ENCODE data around the gene EEF2K. TPM values are rescaled to one million over a fixed set of nuclear protein-coding genes. Genes with fewer than 3 reads are reported as not detected.
"Not testable (repeated sequence)": the region's sequence is repeated elsewhere in the genome, so short reads cannot be mapped to it uniquely, and the experiment has no call there.

EEF2K gene
- polyA plus RNA-seq, 4 donors = 2.4 to 23.5 (median 5.8) TPM

DNA sequence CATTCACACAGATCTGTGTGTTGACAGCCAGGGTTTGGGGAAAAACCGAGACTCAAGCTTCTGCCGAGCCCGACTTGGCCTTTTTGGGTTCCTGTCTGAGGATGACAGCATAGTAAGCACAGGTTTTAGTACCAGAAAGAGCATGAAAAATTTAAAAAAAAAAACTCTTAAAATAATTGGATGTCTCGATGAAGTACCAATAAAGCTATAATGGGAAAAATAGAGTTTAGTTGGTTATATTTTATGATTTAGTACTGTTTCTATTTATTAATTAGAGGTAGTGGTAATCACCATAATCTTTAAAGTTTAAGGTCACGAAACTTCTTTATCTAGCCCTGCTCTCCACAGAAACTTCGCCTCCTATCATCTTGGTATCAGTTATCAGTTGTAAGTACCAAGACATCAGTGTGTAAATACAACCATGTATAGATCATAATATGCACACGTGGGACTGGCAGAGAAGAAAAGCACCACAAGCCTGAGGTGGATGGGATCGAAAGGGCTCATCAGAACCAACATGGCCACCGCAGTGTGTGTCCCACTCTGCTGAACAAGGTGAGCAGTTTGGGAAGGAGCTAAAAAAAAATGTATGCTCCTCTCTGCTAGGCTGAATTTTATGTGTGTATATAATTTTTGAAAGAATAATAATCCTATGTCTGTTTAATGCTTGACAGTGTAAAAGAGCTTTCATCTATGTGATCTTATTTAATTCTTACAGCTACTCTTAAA, 14.4 kb upstream of the EEF2K start:
- H3K27me3 ChIP-seq (ENCODE audit: control insufficient read depth in 3 of 3, insufficient read depth in 3 of 3, low read length in 3 of 3) = no peaks in the 10 kb centered on the region
- peak overlapping the region; percentile 91 to 98 (median 97) for H3K27ac ChIP-seq (ENCODE audit: low read depth in 1 of 3, low read length in 2 of 3)
- FAIRE-seq = no peak
- peak; percentile 40 to 71 for DNase-seq
- H3K4me3 ChIP-seq (ENCODE audit: low read depth in 1 of 3, low read length in 3 of 3) = peak overlapping the region in 2 of 3 donors; percentile 47 to 50
- H3K4me1 ChIP-seq (ENCODE audit: control insufficient read depth in 3 of 3, insufficient read depth in 2 of 3, low read depth in 1 of 3, low read length in 2 of 3) = peaks cover 8 to 23% (median 8%) of the 10 kb centered on the region in 3 donors
- 2 to 7% (median 5%) methylated on average over 9 of the region's 9 CpGs for WGBS, 3 donors
- H3K36me3 ChIP-seq (ENCODE audit: control insufficient read depth in 3 of 3, insufficient read depth in 2 of 3, low read depth in 1 of 3, low read length in 3 of 3) = no peaks in the 10 kb centered on the region
- no peaks in the 10 kb centered on the region for H3K9me3 ChIP-seq (ENCODE audit: control insufficient read depth in 2 of 2, insufficient read depth in 1 of 2, low read depth in 1 of 2, low read length in 1 of 2)

DNA sequence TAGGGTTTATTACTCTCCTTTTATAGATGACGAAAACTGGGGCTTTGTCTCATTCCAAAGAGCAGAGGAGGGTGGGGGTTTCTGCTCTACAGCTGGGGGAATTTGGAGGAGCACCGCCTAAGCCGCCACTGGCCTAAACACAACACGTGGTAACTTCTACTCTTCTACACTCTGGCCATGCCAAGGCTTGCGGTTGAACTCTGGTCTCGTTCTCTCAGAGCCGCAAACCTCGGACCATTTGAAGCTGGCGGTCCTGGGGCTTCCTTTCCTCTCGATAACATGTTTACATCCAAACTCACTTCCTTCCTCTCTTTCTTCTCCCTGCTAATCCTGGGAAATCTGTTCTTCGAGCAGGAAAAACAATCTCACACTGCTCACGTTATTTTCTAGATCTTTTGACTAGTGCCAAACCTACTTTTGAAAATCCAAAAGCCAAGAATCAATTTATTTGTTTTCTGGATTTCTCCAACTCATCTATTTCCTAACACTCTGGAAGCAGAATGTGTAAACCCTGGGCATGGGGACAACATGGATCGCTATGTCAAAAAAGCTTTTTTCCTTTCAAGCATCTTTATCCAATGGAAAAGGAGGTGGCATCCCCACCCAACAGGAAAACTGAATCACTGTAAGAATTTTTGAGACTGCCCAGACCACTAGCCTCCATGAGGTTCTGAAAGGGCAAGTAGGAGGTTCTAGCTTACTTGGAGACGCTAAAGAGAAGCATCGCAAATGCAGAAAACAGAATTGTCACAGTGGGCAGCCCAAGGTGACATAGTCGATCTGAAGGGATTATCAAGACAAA, 13.6 kb upstream of the EEF2K start:
- Histone ChIP-seq H3K27me3 (ENCODE audit: control insufficient read depth in 3 of 3, insufficient read depth in 3 of 3, low read length in 3 of 3) (no peaks in the 10 kb centered on the region), H3K36me3 (ENCODE audit: control insufficient read depth in 3 of 3, insufficient read depth in 2 of 3, low read depth in 1 of 3, low read length in 3 of 3) (no peaks in the 10 kb centered on the region), H3K4me3 (ENCODE audit: low read depth in 1 of 3, low read length in 3 of 3) (peak overlapping the region in 1 of 3 donors; percentile 50), H3K9me3 (ENCODE audit: control insufficient read depth in 2 of 2, insufficient read depth in 1 of 2, low read depth in 1 of 2, low read length in 1 of 2) (no peaks in the 10 kb centered on the region), H3K27ac (ENCODE audit: low read depth in 1 of 3, low read length in 2 of 3) (peak overlapping the region; percentile 35 to 97 (median 95)), H3K4me1 (ENCODE audit: control insufficient read depth in 3 of 3, insufficient read depth in 2 of 3, low read depth in 1 of 3, low read length in 2 of 3) (peaks cover 8 to 23% (median 8%) of the 10 kb centered on the region in 3 donors)
- WGBS, 3 donors = 18 to 25% (median 23%) methylated on average over 16 of the region's 16 CpGs
- peak; percentile 75 to 77 for DNase-seq
- FAIRE-seq = no peak

DNA sequence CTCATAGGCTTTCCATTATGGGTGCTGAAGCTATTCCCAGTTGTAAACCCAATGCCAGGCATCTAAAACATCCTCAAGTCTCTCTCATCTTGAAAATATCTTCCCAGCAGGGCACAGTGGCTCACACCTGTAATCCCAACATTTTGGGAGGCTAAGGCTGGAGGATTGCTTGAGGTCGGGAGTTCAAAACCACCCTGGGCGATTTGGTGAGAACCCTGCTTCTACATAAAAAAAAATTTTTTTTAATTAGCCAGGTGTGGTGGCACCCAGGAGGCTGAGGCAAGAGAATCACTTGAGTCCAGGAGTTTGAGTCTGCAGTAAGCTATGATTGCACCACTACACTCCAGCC, 13.0 kb upstream of the EEF2K start:
- H3K4me1 ChIP-seq (ENCODE audit: control insufficient read depth in 3 of 3, insufficient read depth in 2 of 3, low read depth in 1 of 3, low read length in 2 of 3) = peaks cover 8 to 23% (median 8%) of the 10 kb centered on the region in 3 donors
- H3K4me3 ChIP-seq (ENCODE audit: low read depth in 1 of 3, low read length in 3 of 3) = no peak overlapping the region
- FAIRE-seq = no peak
- H3K36me3 ChIP-seq (ENCODE audit: control insufficient read depth in 3 of 3, insufficient read depth in 2 of 3, low read depth in 1 of 3, low read length in 3 of 3) = no peaks in the 10 kb centered on the region
- H3K27ac ChIP-seq (ENCODE audit: low read depth in 1 of 3, low read length in 2 of 3) = peak overlapping the region in 2 of 3 donors; percentile 95 to 97
- DNase-seq = no peak
- WGBS, 3 donors = 90 to 94% (median 92%) methylated on average over 2 of the region's 2 CpGs
- no peaks in the 10 kb centered on the region for H3K9me3 ChIP-seq (ENCODE audit: control insufficient read depth in 2 of 2, insufficient read depth in 1 of 2, low read depth in 1 of 2, low read length in 1 of 2)
- no peaks in the 10 kb centered on the region for H3K27me3 ChIP-seq (ENCODE audit: control insufficient read depth in 3 of 3, insufficient read depth in 3 of 3, low read length in 3 of 3)

DNA sequence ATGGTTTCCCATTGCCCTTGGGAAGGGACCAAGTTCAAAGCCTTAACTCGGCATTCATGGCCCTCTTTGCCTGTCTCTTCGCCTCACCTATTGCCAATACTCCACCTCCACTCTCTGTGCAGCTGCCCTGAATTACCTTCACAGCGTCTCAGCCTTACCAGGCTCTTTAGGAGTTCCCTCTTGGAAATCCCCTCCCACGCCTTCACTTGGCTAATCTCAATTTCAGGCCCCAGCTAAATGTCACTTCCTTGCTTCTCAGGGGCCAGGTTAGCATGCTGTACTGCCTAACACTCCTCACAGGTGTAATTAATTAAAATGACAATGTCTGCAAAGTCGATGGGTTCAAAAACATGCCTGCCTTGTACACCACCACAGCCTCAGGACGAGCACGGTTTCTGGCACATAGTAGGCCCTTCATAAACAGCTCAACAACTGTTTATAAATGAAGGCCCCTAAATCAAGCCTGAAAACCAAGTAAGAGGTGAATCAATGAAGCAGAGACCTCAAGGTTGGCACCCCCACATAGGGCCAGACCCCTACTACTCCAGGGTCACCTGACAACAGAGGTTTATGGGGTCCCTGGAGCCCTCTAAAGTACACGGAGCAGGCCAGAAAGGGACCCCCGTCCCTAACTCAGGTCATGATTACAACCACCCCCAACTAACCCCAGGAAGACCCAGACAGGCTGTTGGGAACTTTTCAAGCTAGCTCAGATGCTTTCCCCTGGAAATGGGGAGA, 11.2 kb upstream of the EEF2K start:
- Histone ChIP-seq H3K4me1 (ENCODE audit: control insufficient read depth in 3 of 3, insufficient read depth in 2 of 3, low read depth in 1 of 3, low read length in 2 of 3) (peaks cover 0 to 9% (median 6%) of the 10 kb centered on the region in 3 donors), H3K36me3 (ENCODE audit: control insufficient read depth in 3 of 3, insufficient read depth in 2 of 3, low read depth in 1 of 3, low read length in 3 of 3) (no peaks in the 10 kb centered on the region), H3K27me3 (ENCODE audit: control insufficient read depth in 3 of 3, insufficient read depth in 3 of 3, low read length in 3 of 3) (no peaks in the 10 kb centered on the region), H3K4me3 (ENCODE audit: low read depth in 1 of 3, low read length in 3 of 3) (no peak overlapping the region), H3K9me3 (ENCODE audit: control insufficient read depth in 2 of 2, insufficient read depth in 1 of 2, low read depth in 1 of 2, low read length in 1 of 2) (no peaks in the 10 kb centered on the region), H3K27ac (ENCODE audit: low read depth in 1 of 3, low read length in 2 of 3) (peak overlapping the region in 1 of 3 donors; percentile 41)
- FAIRE-seq = no peak
- 61 to 77% (median 64%) methylated on average over 9 of the region's 9 CpGs for WGBS, 3 donors
- DNase-seq = no peak

DNA sequence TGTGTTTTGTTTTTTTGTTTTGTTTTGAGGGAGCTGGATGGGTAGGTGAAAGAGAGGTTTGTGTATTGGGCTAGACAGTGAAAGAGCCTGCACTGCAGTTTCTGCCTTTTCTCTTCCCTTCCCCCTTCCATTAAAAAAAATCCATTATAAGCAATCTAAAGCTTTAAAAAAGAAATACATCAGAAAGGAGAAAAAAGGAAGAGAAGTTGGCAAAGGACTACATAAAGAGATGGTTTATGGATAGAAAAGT, 10.7 kb upstream of the EEF2K start:
- no peak for FAIRE-seq
- Histone ChIP-seq H3K27ac (ENCODE audit: low read depth in 1 of 3, low read length in 2 of 3) (peak overlapping the region in 1 of 3 donors; percentile 41), H3K4me1 (ENCODE audit: control insufficient read depth in 3 of 3, insufficient read depth in 2 of 3, low read depth in 1 of 3, low read length in 2 of 3) (peaks cover 0 to 9% (median 6%) of the 10 kb centered on the region in 3 donors), H3K4me3 (ENCODE audit: low read depth in 1 of 3, low read length in 3 of 3) (no peak overlapping the region), H3K27me3 (ENCODE audit: control insufficient read depth in 3 of 3, insufficient read depth in 3 of 3, low read length in 3 of 3) (no peaks in the 10 kb centered on the region), H3K36me3 (ENCODE audit: control insufficient read depth in 3 of 3, insufficient read depth in 2 of 3, low read depth in 1 of 3, low read length in 3 of 3) (no peaks in the 10 kb centered on the region), H3K9me3 (ENCODE audit: control insufficient read depth in 2 of 2, insufficient read depth in 1 of 2, low read depth in 1 of 2, low read length in 1 of 2) (no peaks in the 10 kb centered on the region)
- DNase-seq = no peak

DNA sequence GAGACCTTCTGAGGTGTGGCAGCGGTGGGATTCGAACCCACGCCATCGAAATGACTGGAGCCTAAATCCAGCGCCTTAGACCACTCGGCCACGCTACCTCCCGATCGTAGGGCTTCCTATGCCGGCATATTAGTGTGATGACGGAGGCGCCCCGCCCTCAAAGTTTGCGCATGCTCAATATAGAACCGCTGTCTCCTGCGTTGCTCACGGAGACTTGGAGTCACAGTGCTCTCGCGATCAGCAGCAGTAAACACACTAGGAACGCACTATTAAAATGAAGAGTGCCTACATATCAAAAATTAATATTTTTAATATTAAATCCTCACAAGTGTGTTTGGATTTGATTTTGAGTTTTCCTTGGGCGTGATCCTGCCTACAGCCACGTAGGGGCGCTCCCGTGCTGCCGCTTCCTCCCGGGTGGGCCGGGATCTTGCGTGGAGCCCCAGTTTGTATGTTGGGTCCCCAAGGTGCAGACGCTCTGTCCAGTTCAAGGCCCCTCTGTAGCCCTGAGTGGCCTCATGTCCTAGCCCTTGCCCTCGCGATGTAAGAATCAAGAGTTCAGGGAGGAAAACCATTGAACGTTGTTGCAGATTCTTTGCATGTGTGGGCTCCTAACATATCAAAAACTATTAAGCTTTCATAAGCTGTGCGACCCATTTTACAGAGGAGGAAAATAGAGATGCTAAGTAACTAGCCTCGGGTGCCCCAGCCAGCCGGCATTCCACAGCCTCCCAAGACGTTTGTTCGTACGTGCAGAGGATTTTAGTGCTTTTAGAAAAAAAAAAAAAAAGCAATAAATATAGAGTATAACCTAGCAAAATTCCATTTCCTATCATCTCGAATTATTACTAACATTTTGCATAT, 10.2 kb upstream of the EEF2K start:
- Histone ChIP-seq H3K9me3 (ENCODE audit: control insufficient read depth in 2 of 2, insufficient read depth in 1 of 2, low read depth in 1 of 2, low read length in 1 of 2) (no peaks in the 10 kb centered on the region), H3K4me1 (ENCODE audit: control insufficient read depth in 3 of 3, insufficient read depth in 2 of 3, low read depth in 1 of 3, low read length in 2 of 3) (peaks cover 0 to 9% (median 6%) of the 10 kb centered on the region in 3 donors), H3K27ac (ENCODE audit: low read depth in 1 of 3, low read length in 2 of 3) (peak overlapping the region in 2 of 3 donors; percentile 39 to 47), H3K4me3 (ENCODE audit: low read depth in 1 of 3, low read length in 3 of 3) (peak overlapping the region; percentile 21 to 49 (median 46)), H3K27me3 (ENCODE audit: control insufficient read depth in 3 of 3, insufficient read depth in 3 of 3, low read length in 3 of 3) (no peaks in the 10 kb centered on the region), H3K36me3 (ENCODE audit: control insufficient read depth in 3 of 3, insufficient read depth in 2 of 3, low read depth in 1 of 3, low read length in 3 of 3) (no peaks in the 10 kb centered on the region)
- WGBS, 3 donors = 0 to 2% (median 0%) methylated on average over 39 of the region's 39 CpGs
- DNase-seq (peak; percentile 89 to 95), FAIRE-seq (no peak)

DNA sequence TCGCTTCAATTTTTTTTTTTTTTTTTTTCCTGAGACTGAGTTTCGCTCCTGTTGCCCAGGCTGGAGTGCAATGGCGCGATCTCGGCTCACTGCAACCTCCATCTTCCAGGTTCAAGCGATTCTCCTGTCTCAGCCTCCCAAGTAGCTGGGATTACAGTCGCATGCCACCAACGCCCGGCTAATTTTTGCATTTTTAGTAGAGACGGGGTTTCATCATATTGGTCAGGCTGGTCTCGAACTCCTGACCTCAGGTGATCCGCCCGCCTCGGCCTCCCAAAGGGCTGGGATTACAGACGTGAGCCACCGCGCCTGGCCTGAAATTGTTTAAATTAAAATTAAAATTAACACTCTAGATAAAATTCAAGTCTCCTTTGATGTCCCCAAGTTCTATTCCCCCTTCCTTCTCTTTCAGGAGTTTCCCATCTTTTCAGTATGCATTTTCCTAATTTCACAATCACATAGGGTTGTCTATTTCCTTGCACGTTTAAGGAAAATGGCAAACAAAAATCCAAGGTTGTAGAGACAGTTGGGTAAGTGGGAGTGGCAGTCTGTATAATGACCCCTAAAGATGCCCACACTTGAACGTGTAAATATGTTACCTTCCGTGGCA, 9.4 kb upstream of the EEF2K start:
- not testable (repeated sequence) for H3K36me3 ChIP-seq (ENCODE audit: control insufficient read depth in 3 of 3, insufficient read depth in 2 of 3, low read depth in 1 of 3, low read length in 3 of 3); H3K4me1 ChIP-seq (ENCODE audit: control insufficient read depth in 3 of 3, insufficient read depth in 2 of 3, low read depth in 1 of 3, low read length in 2 of 3); H3K27ac ChIP-seq (ENCODE audit: low read depth in 1 of 3, low read length in 2 of 3); H3K27me3 ChIP-seq (ENCODE audit: control insufficient read depth in 3 of 3, insufficient read depth in 3 of 3, low read length in 3 of 3); FAIRE-seq; DNase-seq; H3K9me3 ChIP-seq (ENCODE audit: control insufficient read depth in 2 of 2, insufficient read depth in 1 of 2, low read depth in 1 of 2, low read length in 1 of 2)
- peak overlapping the region in 1 of 3 donors; percentile 46 for H3K4me3 ChIP-seq (ENCODE audit: low read depth in 1 of 3, low read length in 3 of 3)
- WGBS, 3 donors = 8 to 32% (median 27%) methylated on average over 20 of the region's 20 CpGs

All from small intestine (tissue), 7 donors.